GM12878 (cell line): ENCODE measurements around the gene SPATA9. TPM values are rescaled to one million over a fixed set of nuclear protein-coding genes. Genes with fewer than 3 reads are reported as not detected.

Experiments
- ATF3 ChIP-seq: IDR thresholded peaks from 2 replicates; pipeline ENCODE4 v1.6.1; 2011; ENCODE audit warnings: low read depth, mild to moderate bottlenecking, low read length, moderate library complexity, borderline replicate concordance; ENCODE audit errors: extremely low read depth
- ATF7 ChIP-seq: fragments of 450-650 bp; IDR thresholded peaks from 2 replicates; pipeline ENCODE4 v1.6.1; 2016; ENCODE audit warnings: low read depth, mild to moderate bottlenecking
- CBX3 ChIP-seq: fragments of 200-600 bp; sonication (generic); IDR thresholded peaks from 2 replicates; pipeline ENCODE4 v1.6.1; 2016; ENCODE audit warnings: low read depth, borderline replicate concordance
- CBX5 ChIP-seq: sonication (generic); IDR thresholded peaks from 2 replicates; pipeline ENCODE4 v1.6.1; 2016; ENCODE audit warnings: low read depth, moderate library complexity, mild to moderate bottlenecking, inconsistent platforms
- GATAD2B ChIP-seq: fragments of 450-650 bp; conservative IDR thresholded peaks from 2 replicates; pipeline ENCODE4 v1.6.1; 2017; ENCODE audit warnings: low read depth, mild to moderate bottlenecking, moderate library complexity
- IKZF2 ChIP-seq, 2 experiments: fragments of 450-650 bp; IDR thresholded peaks; 2 replicates each; pipeline ENCODE4 v1.6.1; 2017; ENCODE audit warnings: mild to moderate bottlenecking in 2 of 2, moderate library complexity in 2 of 2
- IRF4 ChIP-seq: IDR thresholded peaks from 2 replicates; pipeline ENCODE4 v1.6.1; 2011; ENCODE audit warnings: low read depth, low read length
- KDM1A ChIP-seq: fragments of 200-600 bp; sonication (generic); IDR thresholded peaks from 2 replicates; pipeline ENCODE4 v1.6.1; 2016; ENCODE audit warnings: borderline replicate concordance
- MTA3 ChIP-seq: IDR thresholded peaks from 2 replicates; pipeline ENCODE4 v1.6.1; 2012; ENCODE audit warnings: low read length, inconsistent platforms, borderline replicate concordance
- MXI1 ChIP-seq: fragments of 150-350 bp; IDR thresholded peaks from 2 replicates; pipeline ENCODE4 v1.6.1; 2011; ENCODE audit warnings: low read depth, mild to moderate bottlenecking, inconsistent platforms, low read length, improper control_type of control experiment
- NFIC ChIP-seq: IDR thresholded peaks from 2 replicates; pipeline ENCODE4 v1.6.1; 2012; ENCODE audit warnings: low read depth, mild to moderate bottlenecking, inconsistent platforms, low read length, moderate library complexity
- NR2C1 ChIP-seq: fragments of 450-650 bp; IDR thresholded peaks from 2 replicates; pipeline ENCODE4 v1.6.1; 2017; ENCODE audit warnings: antibody characterized with exemption, mild to moderate bottlenecking, moderate library complexity
- NR2C2 ChIP-seq: IDR thresholded peaks from 2 replicates; pipeline ENCODE4 v1.6.1; 2011; ENCODE audit warnings: borderline replicate concordance, low read depth; ENCODE audit not compliant: control insufficient read depth, insufficient read length
- NRF1 ChIP-seq: conservative IDR thresholded peaks from 2 replicates; pipeline ENCODE4 v1.6.1; 2011; ENCODE audit warnings: mild to moderate bottlenecking, low read depth, low read length, improper control_type of control experiment
- PAX5 ChIP-seq: IDR thresholded peaks from 2 replicates; pipeline ENCODE4 v1.6.1; 2011; ENCODE audit warnings: low read depth, low read length, borderline replicate concordance
- RAD21 ChIP-seq: IDR thresholded peaks from 2 replicates; pipeline ENCODE4 v1.6.1; 2011; ENCODE audit warnings: mild to moderate bottlenecking, low read depth, low read length, moderate library complexity; ENCODE audit not compliant: insufficient read depth
- RUNX3 ChIP-seq: IDR thresholded peaks from 2 replicates; pipeline ENCODE4 v1.6.1; 2012; ENCODE audit warnings: low read length, inconsistent platforms
- SMAD1 ChIP-seq: fragments of 450-650 bp; IDR thresholded peaks from 2 replicates; pipeline ENCODE4 v1.6.1; 2018; ENCODE audit warnings: mild to moderate bottlenecking, low read depth; ENCODE audit not compliant: partially characterized antibody
- SP1 ChIP-seq: IDR thresholded peaks from one replicate; pipeline ENCODE4 v1.6.1; 2011; ENCODE audit warnings: low read depth, low read length
- SPI1 ChIP-seq: IDR thresholded peaks from 2 replicates; pipeline ENCODE4 v1.6.1; 2011; ENCODE audit warnings: low read depth, mild to moderate bottlenecking, low read length, moderate library complexity, borderline replicate concordance; ENCODE audit not compliant: insufficient read depth
- SUPT20H ChIP-seq: IDR thresholded peaks from 2 replicates; pipeline ENCODE4 v1.6.1; 2011; ENCODE audit warnings: low read depth, mild to moderate bottlenecking, low read length, moderate library complexity, borderline replicate concordance; ENCODE audit not compliant: control insufficient read depth
- TAF1 ChIP-seq: IDR thresholded peaks from 2 replicates; pipeline ENCODE4 v1.6.1; 2011; ENCODE audit warnings: mild to moderate bottlenecking, low read depth, low read length, borderline replicate concordance
- TCF3 ChIP-seq: IDR thresholded peaks from 2 replicates; pipeline ENCODE4 v1.6.1; 2012; ENCODE audit warnings: low read depth, mild to moderate bottlenecking, low read length, borderline replicate concordance; ENCODE audit not compliant: insufficient read depth
- YY1 ChIP-seq: IDR thresholded peaks from 2 replicates; pipeline ENCODE4 v1.6.1; 2011; ENCODE audit warnings: low read depth, mild to moderate bottlenecking, low read length
- ZBTB11 ChIP-seq: fragments of 450-650 bp; formaldehyde crosslinking; IDR thresholded peaks from 2 replicates; pipeline ENCODE4 v1.5.0; 2022; ENCODE audit warnings: mild to moderate bottlenecking, missing genetic modification characterization
- ZZZ3 ChIP-seq: IDR thresholded peaks from 2 replicates; pipeline ENCODE4 v1.6.1; 2011; ENCODE audit warnings: low read depth; ENCODE audit not compliant: control insufficient read depth, insufficient read length
- polyA plus RNA-seq, 11 experiments: library from polyadenylated mRNA; depleted of rRNA in 4 of 11; unstranded in 6 of 11; stranded (reverse) in 5 of 11; fragments of >200 nt; fragmentation: Nextera tagmentation in 4 of 11; fragmentation: Illumina TruSeq in 1 of 11; extraction: Ambion mirVana in 4 of 11; extraction: Trizol in 1 of 11; gene quantifications; 1 replicate in 1 of 11; 2 replicates in 10 of 11; pipeline versions ENCODE4 v1.2.1 to v1.2.3, GENCODE V29; 2011 to 2016; ENCODE audit warnings: inconsistent platforms in 2 of 11, missing spikeins in 2 of 11, low read depth in 1 of 11
- total RNA-seq, 4 experiments: library from RNA; depleted of rRNA in 3 of 4; stranded (reverse); fragments of >200 nt in 3 of 4; fragmentation: Illumina TruSeq in 1 of 4; extraction: Trizol in 1 of 4; gene quantifications; 2 replicates each; pipeline versions ENCODE4 v1.2.1 to v1.2.3, GENCODE V29; 2013 to 2021
- TF ChIP-seq, protein P1 (sequence below): IDR thresholded peaks from 2 replicates; pipeline ENCODE4 v1.6.1; 2011; ENCODE audit warnings: borderline replicate concordance, low read depth, mild to moderate bottlenecking, moderate library complexity, low read length; ENCODE audit not compliant: insufficient read depth, poor library complexity, severe bottlenecking

SPATA9 gene
- total and polyA plus RNA-seq, 10 of the 15 experiments (the other 5 are each of a cell fraction or from before 2014, with no cell fraction given), result 0.11 to 0.49 (median 0.16) TPM; not detected in 1

DNA sequence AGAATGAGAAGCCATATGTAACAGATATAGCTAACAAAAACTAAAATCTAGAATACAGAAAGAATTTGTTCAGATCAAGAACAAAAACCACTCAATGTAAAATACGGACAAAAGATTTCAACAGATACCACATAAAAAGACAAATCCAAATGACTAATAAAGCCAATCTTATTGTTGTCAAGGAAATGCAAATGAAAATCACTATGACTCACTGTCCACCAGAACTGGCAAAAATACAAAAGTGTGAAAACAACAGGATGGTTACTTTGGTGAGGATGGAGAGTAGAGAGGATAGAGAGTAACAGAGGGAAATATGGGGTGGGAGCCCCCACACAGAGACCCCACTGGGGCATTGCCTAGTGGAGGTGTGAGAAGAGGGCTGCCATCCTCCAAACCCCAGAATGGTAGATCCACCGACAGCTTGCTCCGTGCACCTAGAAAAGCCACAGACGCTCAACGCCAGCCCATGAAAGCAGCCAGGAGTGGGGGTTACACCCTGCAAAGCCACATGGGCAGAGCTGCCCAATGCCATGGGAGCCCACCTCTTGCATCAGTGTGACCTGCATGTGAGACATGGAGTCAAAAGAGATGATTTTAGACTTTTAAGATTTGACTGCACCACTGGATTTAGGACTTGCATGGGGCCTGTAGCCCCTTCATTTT, 33.1 kb upstream of the SPATA9 start (continued):
- no peak for TF ChIP-seq ZBTB11 (CRISPR knock-in tag)
- no peak for TF ChIP-seq NRF1
- no peak for TF ChIP-seq CBX5
- TF ChIP-seq SPI1, result no peak
- TF ChIP-seq SMAD1, result no peak
- no peak for TF ChIP-seq SUPT20H
- peak; percentile 51 to 58 for TF ChIP-seq IKZF2 (IDR thresholded peaks at IDR 0.05)
- TF ChIP-seq NR2C2, result no peak
- TF ChIP-seq CBX3, result no peak
- no peak for TF ChIP-seq YY1
- no peak for TF ChIP-seq RAD21
- TF ChIP-seq SP1, result no peak
- TF ChIP-seq GATAD2B, result no peak
- no peak for TF ChIP-seq TCF3
- peak; percentile 84 for TF ChIP-seq NFIC
- TF ChIP-seq TAF1, result no peak
- no peak; the same call in 1 of the 2 replicates for TF ChIP-seq PAX5
- TF ChIP-seq, protein P1, sequence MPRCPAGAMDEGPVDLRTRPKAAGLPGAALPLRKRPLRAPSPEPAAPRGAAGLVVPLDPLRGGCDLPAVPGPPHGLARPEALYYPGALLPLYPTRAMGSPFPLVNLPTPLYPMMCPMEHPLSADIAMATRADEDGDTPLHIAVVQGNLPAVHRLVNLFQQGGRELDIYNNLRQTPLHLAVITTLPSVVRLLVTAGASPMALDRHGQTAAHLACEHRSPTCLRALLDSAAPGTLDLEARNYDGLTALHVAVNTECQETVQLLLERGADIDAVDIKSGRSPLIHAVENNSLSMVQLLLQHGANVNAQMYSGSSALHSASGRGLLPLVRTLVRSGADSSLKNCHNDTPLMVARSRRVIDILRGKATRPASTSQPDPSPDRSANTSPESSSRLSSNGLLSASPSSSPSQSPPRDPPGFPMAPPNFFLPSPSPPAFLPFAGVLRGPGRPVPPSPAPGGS, result no peak
- no peak for TF ChIP-seq MXI1
- TF ChIP-seq ZZZ3, result no peak
- TF ChIP-seq MTA3, result peak; percentile 65; the same call in 1 of the 2 replicates
- no peak for TF ChIP-seq ATF3
- TF ChIP-seq NR2C1, result no peak
- peak; percentile 42; the same call in 1 of the 2 replicates for TF ChIP-seq IRF4
- TF ChIP-seq KDM1A, result no peak
- peak; percentile 92 for TF ChIP-seq RUNX3
- TF ChIP-seq ATF7, result peak; percentile 52; the same call in 1 of the 2 replicates
